Measurements from ENCODE around the gene GLB1L. TPM values are rescaled to one million over a fixed set of nuclear protein-coding genes. Genes with fewer than 3 reads are reported as not detected.

Gene GLB1L
- total RNA-seq, 1 experiment from 2014 or later, result 6.9 TPM

DNA sequence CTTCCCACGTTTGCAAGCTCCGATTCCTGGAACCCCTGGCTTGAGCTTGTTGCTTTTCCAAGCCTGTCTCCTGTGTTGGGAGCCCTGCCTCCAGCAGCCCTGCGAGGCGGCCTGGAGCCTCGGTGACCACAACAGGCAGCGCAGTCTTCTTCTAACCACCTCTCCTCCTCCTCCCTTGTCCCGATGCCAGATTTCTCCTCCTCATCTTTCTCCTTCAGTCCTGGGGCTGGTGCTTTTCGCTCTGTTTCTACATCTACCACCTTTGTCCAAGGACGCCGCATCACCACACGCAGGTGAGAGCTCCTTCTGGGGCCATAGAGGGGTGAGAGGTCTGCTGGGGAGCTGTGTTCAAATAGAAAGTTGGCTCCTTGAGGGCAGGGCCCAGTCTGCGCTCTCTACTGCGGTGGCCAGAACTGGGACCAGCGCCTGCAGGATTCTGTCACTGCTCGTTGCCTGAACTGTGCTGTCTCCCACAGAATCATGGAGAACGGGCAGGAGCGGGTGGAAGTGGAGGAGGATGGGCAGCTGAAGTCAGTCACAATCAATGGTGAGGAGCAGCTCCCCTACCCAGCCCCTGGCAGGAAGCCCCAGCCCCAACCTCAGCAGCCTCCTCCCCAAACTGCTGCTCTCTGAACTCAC, 37.8 kb upstream of the GLB1L start:
- Histone ChIP-seq H3K36me3 (ENCODE audit: insufficient read depth, low read length, poor library complexity, severe bottlenecking) (peaks cover 2% of the 10 kb centered on the region), H3K27ac (ENCODE audit: low read depth, low read length, poor library complexity, severe bottlenecking) (no peak overlapping the region), H3K4me1 (ENCODE audit: insufficient read depth, low read length, poor library complexity, severe bottlenecking) (peaks cover 16% of the 10 kb centered on the region), H3K9me3 (ENCODE audit: low read depth, low read length, poor library complexity, severe bottlenecking) (no peaks in the 10 kb centered on the region), H3K4me3 (ENCODE audit: low read depth, low read length, poor library complexity, severe bottlenecking) (no peak overlapping the region), H3K27me3 (replicated peaks; ENCODE audit: insufficient read depth, low read depth, low read length, poor library complexity) (no peaks in the 10 kb centered on the region)
- TF ChIP-seq EZH2 (IDR thresholded peaks at IDR 0.05; ENCODE audit: borderline replicate concordance, low read depth, low read length, poor library complexity, severe bottlenecking), result no peak
- TF ChIP-seq, protein P1, sequence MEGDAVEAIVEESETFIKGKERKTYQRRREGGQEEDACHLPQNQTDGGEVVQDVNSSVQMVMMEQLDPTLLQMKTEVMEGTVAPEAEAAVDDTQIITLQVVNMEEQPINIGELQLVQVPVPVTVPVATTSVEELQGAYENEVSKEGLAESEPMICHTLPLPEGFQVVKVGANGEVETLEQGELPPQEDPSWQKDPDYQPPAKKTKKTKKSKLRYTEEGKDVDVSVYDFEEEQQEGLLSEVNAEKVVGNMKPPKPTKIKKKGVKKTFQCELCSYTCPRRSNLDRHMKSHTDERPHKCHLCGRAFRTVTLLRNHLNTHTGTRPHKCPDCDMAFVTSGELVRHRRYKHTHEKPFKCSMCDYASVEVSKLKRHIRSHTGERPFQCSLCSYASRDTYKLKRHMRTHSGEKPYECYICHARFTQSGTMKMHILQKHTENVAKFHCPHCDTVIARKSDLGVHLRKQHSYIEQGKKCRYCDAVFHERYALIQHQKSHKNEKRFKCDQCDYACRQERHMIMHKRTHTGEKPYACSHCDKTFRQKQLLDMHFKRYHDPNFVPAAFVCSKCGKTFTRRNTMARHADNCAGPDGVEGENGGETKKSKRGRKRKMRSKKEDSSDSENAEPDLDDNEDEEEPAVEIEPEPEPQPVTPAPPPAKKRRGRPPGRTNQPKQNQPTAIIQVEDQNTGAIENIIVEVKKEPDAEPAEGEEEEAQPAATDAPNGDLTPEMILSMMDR (conservative IDR thresholded peaks at IDR 0.05; ENCODE audit: low read depth, low read length), result no peak
- ChIA-PET CTCF (no interaction called here), POLR2A (ENCODE audit: low non-redundant PET) (no interaction called here)
- intact Hi-C loops (cut with micrococcal nuclease; ENCODE audit: unreplicated experiment), result no loop called here
- no peak for DNase-seq (ENCODE audit: low spot score)
- BruUV-seq (replicated peaks), result no TSS peak

DNA sequence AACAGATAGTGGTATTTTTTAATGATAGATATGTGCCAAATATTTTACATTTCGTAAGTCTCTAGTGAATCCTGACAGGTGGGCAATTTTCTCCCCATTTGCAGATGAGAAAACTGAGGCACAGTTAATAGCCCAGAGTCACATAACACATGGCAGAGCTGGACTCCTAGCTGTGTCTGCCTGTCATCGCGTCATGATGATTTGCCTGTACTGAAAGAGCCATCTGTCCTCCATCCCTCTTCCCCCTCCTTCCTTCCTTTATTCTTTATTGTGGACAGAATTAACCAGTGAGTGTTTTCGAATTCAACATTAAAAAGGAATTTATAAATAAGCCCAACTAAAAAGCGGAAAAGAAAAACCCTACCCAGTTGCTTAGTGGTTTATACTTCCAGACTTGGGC, 37.1 kb upstream of the GLB1L start:
- no peak for DNase-seq (ENCODE audit: low spot score)
- Histone ChIP-seq H3K9me3 (ENCODE audit: low read depth, low read length, poor library complexity, severe bottlenecking) (no peaks in the 10 kb centered on the region), H3K36me3 (ENCODE audit: insufficient read depth, low read length, poor library complexity, severe bottlenecking) (peaks cover 2% of the 10 kb centered on the region), H3K27ac (ENCODE audit: low read depth, low read length, poor library complexity, severe bottlenecking) (no peak overlapping the region), H3K27me3 (replicated peaks; ENCODE audit: insufficient read depth, low read depth, low read length, poor library complexity) (no peaks in the 10 kb centered on the region), H3K4me1 (ENCODE audit: insufficient read depth, low read length, poor library complexity, severe bottlenecking) (peaks cover 20% of the 10 kb centered on the region), H3K4me3 (ENCODE audit: low read depth, low read length, poor library complexity, severe bottlenecking) (no peak overlapping the region)
- CTCF ChIA-PET, result no interaction called here
- POLR2A ChIA-PET (ENCODE audit: low non-redundant PET), result no interaction called here
- TF ChIP-seq, protein P1 (conservative IDR thresholded peaks at IDR 0.05; ENCODE audit: low read depth, low read length), result no peak
- TF ChIP-seq EZH2 (IDR thresholded peaks at IDR 0.05; ENCODE audit: borderline replicate concordance, low read depth, low read length, poor library complexity, severe bottlenecking), result no peak
- intact Hi-C loops (cut with micrococcal nuclease; ENCODE audit: unreplicated experiment), result no loop called here
- BruUV-seq (replicated peaks), result no TSS peak

DNA sequence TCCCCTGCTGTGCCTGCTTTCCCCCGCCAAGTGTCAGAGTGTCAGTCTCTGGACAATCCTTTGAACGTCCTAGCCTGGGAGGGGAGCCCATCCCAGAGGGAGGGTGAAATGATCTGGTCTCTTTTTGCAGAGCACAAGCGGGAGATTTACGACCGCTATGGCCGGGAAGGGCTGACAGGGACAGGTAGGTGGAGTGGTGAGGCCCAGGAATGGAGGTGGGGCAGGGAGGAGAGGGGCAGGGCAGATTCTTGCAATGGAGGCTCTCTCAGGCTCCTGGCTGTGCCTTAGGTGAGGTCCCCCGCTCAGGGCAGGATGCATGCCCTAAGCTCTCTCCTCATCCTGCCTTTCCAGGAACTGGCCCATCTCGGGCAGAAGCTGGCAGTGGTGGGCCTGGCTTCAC, 36.3 kb upstream of the GLB1L start:
- BruUV-seq (replicated peaks), result no TSS peak
- POLR2A ChIA-PET (ENCODE audit: low non-redundant PET), result no interaction called here
- CTCF ChIA-PET, result no interaction called here

More for the DNA sequence above, 36.3 kb upstream of the GLB1L start:
- peaks cover 20% of the 10 kb centered on the region for H3K4me1 ChIP-seq (ENCODE audit: insufficient read depth, low read length, poor library complexity, severe bottlenecking)
- H3K4me3 ChIP-seq (ENCODE audit: low read depth, low read length, poor library complexity, severe bottlenecking), result no peak overlapping the region
- H3K27me3 ChIP-seq (replicated peaks; ENCODE audit: insufficient read depth, low read depth, low read length, poor library complexity), result no peaks in the 10 kb centered on the region
- no peak overlapping the region for H3K27ac ChIP-seq (ENCODE audit: low read depth, low read length, poor library complexity, severe bottlenecking)
- peaks cover 2% of the 10 kb centered on the region for H3K36me3 ChIP-seq (ENCODE audit: insufficient read depth, low read length, poor library complexity, severe bottlenecking)
- TF ChIP-seq, protein P1 (conservative IDR thresholded peaks at IDR 0.05; ENCODE audit: low read depth, low read length), result no peak
- TF ChIP-seq EZH2 (IDR thresholded peaks at IDR 0.05; ENCODE audit: borderline replicate concordance, low read depth, low read length, poor library complexity, severe bottlenecking), result no peak
- no peak for DNase-seq (ENCODE audit: low spot score)
- intact Hi-C loops (cut with micrococcal nuclease; ENCODE audit: unreplicated experiment), result no loop called here
- H3K9me3 ChIP-seq (ENCODE audit: low read depth, low read length, poor library complexity, severe bottlenecking), result no peaks in the 10 kb centered on the region
